A549 treated with ZK216348 at 1 μM for 4 hours (cell line): ENCODE data around the gene GRPR. TPM values are rescaled to one million over a fixed set of nuclear protein-coding genes. Genes with fewer than 3 reads are reported as not detected.

ENCODE experiments used
- total RNA-seq: library from RNA; stranded (reverse); fragments of 200-300 nt; extraction: Qiagen RNA extraction; gene quantifications from 5 replicates; pipeline ENCODE4 v1.2.3, GENCODE V29; 2022; ENCODE audit warnings: low read depth

Gene GRPR
- 0.08 to 0.13 TPM in 2 of 5 replicates, not detected in the others for total RNA-seq

GRCh38 chrX:16123222-16123786 lies at the start of gene GRPR:
Gene GRPR (plus strand): TSS chrX:16123565. CDS start chrX:16123954, 389 bp downstream.

GRCh38 chrX:16167181-16167580 lies 43.8 kb downstream of the GRPR start, which contains the start of gene MAGEB17:
Gene MAGEB17 (plus strand): TSS chrX:16167481. CDS start chrX:16170383, 2,902 bp downstream.

Other genes with a start within 250 kb of the GRPR start
- gene MAGEB17, start 43.9 kb downstream of the GRPR start, total RNA-seq = not detected in 5 replicates